Testis (tissue), 3 donors: ENCODE data around the gene RCAN2. TPM values are rescaled to one million over a fixed set of nuclear protein-coding genes. Genes with fewer than 3 reads are reported as not detected.

Experiments used
- DNase-seq: peaks from one replicate; pipeline ENCODE4 v3.0.0-alpha.2; 2019
- H3K27ac ChIP-seq, 2 donors: fragments of 200-600 bp; sonication (generic); one replicate each; pipeline ENCODE4 v1.5.1; 2019
- H3K27me3 ChIP-seq: fragments of 200-600 bp; sonication (generic); one replicate; pipeline ENCODE4 v1.5.1; 2019
- H3K36me3 ChIP-seq: fragments of 200-600 bp; sonication (generic); one replicate; pipeline ENCODE4 v1.5.1; 2017; ENCODE audit warnings: low read depth; ENCODE audit errors: missing control alignments
- H3K4me1 ChIP-seq: fragments of 200-600 bp; sonication (generic); one replicate; pipeline ENCODE4 v1.5.1; 2019
- H3K4me3 ChIP-seq, 2 donors: fragments of 200-600 bp; sonication (generic); one replicate each; pipeline ENCODE4 v1.5.1; 2017 to 2019
- H3K9me3 ChIP-seq: fragments of 200-600 bp; sonication (generic); one replicate; pipeline ENCODE4 v1.5.1; 2017
- POLR2A ChIP-seq: fragments of 450-650 bp; IDR thresholded peaks from one replicate; pipeline ENCODE4 v1.6.1; 2017; ENCODE audit warnings: antibody characterized with exemption, mild to moderate bottlenecking, moderate library complexity
- WGBS, 2 donors: methylation state at CpG; one replicate each; pipeline ENCODE4 v1.1.5; 2018; 5-methylcytosine and 5-hydroxymethylcytosine counted together
- intact Hi-C: fragments of 100-400 bp; cut with DNase I; formaldehyde crosslinking; loops from one replicate; pipeline ENCODE4 v1.15.1; 2023; ENCODE audit warnings: low total_unique reads
- polyA plus RNA-seq: library from polyadenylated mRNA; stranded (reverse); fragments of 350-450 nt; fragmentation: Illumina TruSeq; extraction: RNeasy Lipid Tissue Mini Kit (QIAGEN cat#74804); gene quantifications from one replicate; pipeline ENCODE4 v1.2.3, GENCODE V29; 2014; ENCODE audit warnings: low read depth, low replicate concordance; ENCODE audit not compliant: insufficient read depth
- total RNA-seq, 2 donors: library from RNA; depleted of rRNA; stranded (reverse); fragments of >200 nt; gene quantifications; one replicate each; pipeline ENCODE4 v1.2.3, GENCODE V29; 2016
- TF ChIP-seq, protein P1 (sequence below), 3 experiments: fragments of 450-650 bp in 2 of 3; fragments of 200-600 bp in 1 of 3; sonication (generic) in 1 of 3; IDR thresholded peaks; one replicate each; pipeline ENCODE4 v1.5.1; 2016 to 2019; ENCODE audit warnings: antibody characterized with exemption in 3 of 3, mild to moderate bottlenecking in 2 of 3, moderate library complexity in 1 of 3

Gene RCAN2
- total and polyA plus RNA-seq, 3 donors from 2014 or later = 6.3 to 17.4 (median 7.1) TPM

GRCh38 chr6:46353528-46353927, 137.7 kb downstream of the RCAN2 start:
- H3K9me3 ChIP-seq = no peaks in the 10 kb centered on the region
- intact Hi-C loops = no loop called here
- no peaks in the 10 kb centered on the region for H3K27me3 ChIP-seq
- WGBS, 2 donors = 35 to 40% methylated on average over 3 of the region's 3 CpGs
- DNase-seq = no peak
- no peak overlapping the region for H3K4me3 ChIP-seq
- H3K36me3 ChIP-seq = no peaks in the 10 kb centered on the region
- TF ChIP-seq, protein P1, sequence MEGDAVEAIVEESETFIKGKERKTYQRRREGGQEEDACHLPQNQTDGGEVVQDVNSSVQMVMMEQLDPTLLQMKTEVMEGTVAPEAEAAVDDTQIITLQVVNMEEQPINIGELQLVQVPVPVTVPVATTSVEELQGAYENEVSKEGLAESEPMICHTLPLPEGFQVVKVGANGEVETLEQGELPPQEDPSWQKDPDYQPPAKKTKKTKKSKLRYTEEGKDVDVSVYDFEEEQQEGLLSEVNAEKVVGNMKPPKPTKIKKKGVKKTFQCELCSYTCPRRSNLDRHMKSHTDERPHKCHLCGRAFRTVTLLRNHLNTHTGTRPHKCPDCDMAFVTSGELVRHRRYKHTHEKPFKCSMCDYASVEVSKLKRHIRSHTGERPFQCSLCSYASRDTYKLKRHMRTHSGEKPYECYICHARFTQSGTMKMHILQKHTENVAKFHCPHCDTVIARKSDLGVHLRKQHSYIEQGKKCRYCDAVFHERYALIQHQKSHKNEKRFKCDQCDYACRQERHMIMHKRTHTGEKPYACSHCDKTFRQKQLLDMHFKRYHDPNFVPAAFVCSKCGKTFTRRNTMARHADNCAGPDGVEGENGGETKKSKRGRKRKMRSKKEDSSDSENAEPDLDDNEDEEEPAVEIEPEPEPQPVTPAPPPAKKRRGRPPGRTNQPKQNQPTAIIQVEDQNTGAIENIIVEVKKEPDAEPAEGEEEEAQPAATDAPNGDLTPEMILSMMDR (IDR thresholded peaks at IDR 0.05) = no peak
- TF ChIP-seq POLR2A = no peak
- peak overlapping the region in 1 of 2 donors; percentile 59 for H3K27ac ChIP-seq
- peaks cover 7% of the 10 kb centered on the region for H3K4me1 ChIP-seq

GRCh38 chr6:46352541-46353268, 138.5 kb downstream of the RCAN2 start:
- DNase-seq = no peak
- Histone ChIP-seq H3K9me3 (no peaks in the 10 kb centered on the region), H3K4me3 (no peak overlapping the region), H3K36me3 (no peaks in the 10 kb centered on the region), H3K4me1 (peaks cover 7% of the 10 kb centered on the region), H3K27ac (peak overlapping the region in 1 of 2 donors; percentile 59), H3K27me3 (no peaks in the 10 kb centered on the region)
- intact Hi-C loops = no loop called here
- no peak for TF ChIP-seq POLR2A
- TF ChIP-seq, protein P1 (IDR thresholded peaks at IDR 0.05) = no peak
- WGBS, 2 donors = 61 to 76% methylated on average over 2 of the region's 2 CpGs

- H3K27ac ChIP-seq = no peak overlapping the region
- TF ChIP-seq, protein P1 (IDR thresholded peaks at IDR 0.05) = no peak
- no peak for TF ChIP-seq POLR2A
- no peaks in the 10 kb centered on the region for H3K27me3 ChIP-seq
- no peak overlapping the region for H3K4me3 ChIP-seq
- H3K9me3 ChIP-seq = no peaks in the 10 kb centered on the region
- no peaks in the 10 kb centered on the region for H3K36me3 ChIP-seq
- DNase-seq = no peak
- intact Hi-C loops = no loop called here
- WGBS, 2 donors = 23 to 43% methylated on average over 1 of the region's 1 CpG
- H3K4me1 ChIP-seq = peaks cover 7% of the 10 kb centered on the region
These were observed 140.5 kb downstream of the RCAN2 start for GRCh38 chr6:46350714-46351113.

GRCh38 chr6:46347669-46348068, 143.6 kb downstream of the RCAN2 start:
- no peaks in the 10 kb centered on the region for H3K27me3 ChIP-seq
- H3K4me3 ChIP-seq = no peak overlapping the region
- WGBS, 2 donors = 57 to 60% methylated on average over 3 of the region's 3 CpGs
- H3K36me3 ChIP-seq = no peaks in the 10 kb centered on the region
- H3K4me1 ChIP-seq = peaks cover 6% of the 10 kb centered on the region
- TF ChIP-seq, protein P1 (IDR thresholded peaks at IDR 0.05) = no peak
- no peak for TF ChIP-seq POLR2A
- H3K27ac ChIP-seq = no peak overlapping the region
- no peaks in the 10 kb centered on the region for H3K9me3 ChIP-seq
- DNase-seq = no peak
- intact Hi-C loops = no loop called here

DNA sequence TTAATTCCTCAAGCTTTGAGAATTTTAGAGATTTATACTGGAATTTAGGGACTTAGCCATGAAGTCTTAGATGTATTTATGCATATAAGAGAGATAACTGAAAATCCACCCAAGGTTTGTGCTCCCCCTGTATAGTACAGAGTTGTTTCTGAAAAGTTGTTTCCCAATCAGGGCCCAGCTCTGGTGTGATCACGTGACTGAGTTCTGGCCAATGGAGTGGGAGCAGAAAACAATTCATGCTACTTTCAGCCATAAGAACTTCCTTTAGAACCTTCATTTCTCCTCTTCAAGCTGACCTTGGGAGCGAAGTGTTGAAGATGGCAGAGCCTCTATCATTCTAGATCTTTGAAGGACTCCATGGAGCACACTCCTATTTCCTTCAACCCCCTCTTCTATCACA, 151.0 kb downstream of the RCAN2 start:
- peak; percentile 25 for DNase-seq
- H3K36me3 ChIP-seq = no peaks in the 10 kb centered on the region
- H3K4me1 ChIP-seq = no peaks in the 10 kb centered on the region
- TF ChIP-seq, protein P1 (IDR thresholded peaks at IDR 0.05) = no peak
- TF ChIP-seq POLR2A = no peak
- intact Hi-C loops = no loop called here
- 84 to 92% methylated on average over 2 of the region's 2 CpGs for WGBS, 2 donors
- H3K27me3 ChIP-seq = no peaks in the 10 kb centered on the region
- no peaks in the 10 kb centered on the region for H3K9me3 ChIP-seq
- no peak overlapping the region for H3K27ac ChIP-seq
- H3K4me3 ChIP-seq = no peak overlapping the region
